OCI-M1 (cell line): ENCODE results near the gene VPS13D.

Source experiments
- DNase-seq: peaks from one replicate; lab custom pipeline; 2025; lab: John Stamatoyannopoulos, UW

The VPS13D gene

GRCh38 chr1:12407050-12407961, 177.5 kb downstream of the VPS13D start:
- DNase-seq = peak; percentile 69

DNA sequence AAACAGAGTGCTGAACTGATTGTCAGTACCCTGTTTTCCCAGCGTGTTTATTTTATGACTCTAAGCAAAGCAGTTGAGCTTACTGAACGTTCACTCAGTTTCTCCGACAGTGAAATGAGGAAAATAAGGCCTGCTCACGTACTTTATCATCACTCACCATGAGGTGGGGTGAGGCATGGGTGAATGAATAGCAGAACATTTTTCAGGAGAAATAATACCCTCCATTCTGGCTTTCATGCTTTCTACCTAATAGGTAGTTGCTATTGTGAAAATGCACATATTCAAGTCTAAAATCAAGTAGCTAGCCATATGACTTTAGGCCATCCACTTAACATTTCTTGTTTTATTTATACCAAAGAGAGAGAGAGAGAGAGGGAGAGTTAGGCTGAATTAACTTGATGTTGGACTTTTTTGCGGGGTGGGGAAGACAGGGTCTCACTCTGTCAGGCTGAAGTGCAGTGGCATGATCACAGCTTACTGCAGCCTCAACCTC, 178.2 kb downstream of the VPS13D start:
- no peak for DNase-seq

DNA sequence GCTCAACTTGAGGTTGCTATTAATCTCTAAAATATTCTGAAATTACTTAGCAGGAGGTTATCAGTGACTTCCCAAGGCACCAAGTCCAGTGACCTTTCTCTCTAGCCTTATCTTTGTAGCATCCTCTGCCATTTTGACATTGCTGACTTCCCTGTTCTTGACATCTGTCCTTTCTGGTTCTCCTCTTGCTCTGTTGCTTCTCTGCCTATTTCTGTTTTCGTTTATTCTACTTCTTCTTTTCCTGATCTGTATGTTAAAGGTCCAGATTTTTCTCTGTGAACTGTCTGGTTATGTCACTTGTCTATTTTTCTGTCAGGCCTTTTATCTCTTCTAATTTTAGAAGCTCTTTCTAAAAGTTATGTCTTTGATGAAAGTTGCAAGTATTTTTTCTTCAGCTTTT, 178.8 kb downstream of the VPS13D start:
- DNase-seq = peak; percentile 77

- no peak for DNase-seq
These were observed 179.9 kb downstream of the VPS13D start for GRCh38 chr1:12409681-12410080.

GRCh38 chr1:12410351-12410750, 180.5 kb downstream of the VPS13D start:
- DNase-seq = no peak

DNA sequence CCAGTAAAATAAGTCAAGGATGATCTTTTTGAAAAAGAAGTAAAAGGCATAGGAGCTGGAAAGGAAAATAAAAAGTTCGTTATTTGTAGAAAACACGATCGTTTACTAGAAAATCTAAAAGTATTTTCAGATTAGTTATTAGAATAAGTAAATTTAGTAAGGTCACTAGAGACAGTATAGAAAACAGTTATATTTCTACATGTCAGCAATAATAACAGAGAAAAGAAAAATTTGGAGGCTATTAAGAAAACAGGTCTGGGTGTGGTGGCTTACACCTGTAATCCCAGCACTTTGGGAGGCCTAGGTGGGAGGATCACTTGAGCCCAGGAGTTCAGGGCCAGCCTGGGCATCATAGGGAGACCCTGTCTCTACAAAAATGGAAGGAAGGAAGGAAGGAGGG, 181.3 kb downstream of the VPS13D start:
- no peak for DNase-seq

GRCh38 chr1:12411747-12412146, 181.9 kb downstream of the VPS13D start:
- DNase-seq = no peak

DNA sequence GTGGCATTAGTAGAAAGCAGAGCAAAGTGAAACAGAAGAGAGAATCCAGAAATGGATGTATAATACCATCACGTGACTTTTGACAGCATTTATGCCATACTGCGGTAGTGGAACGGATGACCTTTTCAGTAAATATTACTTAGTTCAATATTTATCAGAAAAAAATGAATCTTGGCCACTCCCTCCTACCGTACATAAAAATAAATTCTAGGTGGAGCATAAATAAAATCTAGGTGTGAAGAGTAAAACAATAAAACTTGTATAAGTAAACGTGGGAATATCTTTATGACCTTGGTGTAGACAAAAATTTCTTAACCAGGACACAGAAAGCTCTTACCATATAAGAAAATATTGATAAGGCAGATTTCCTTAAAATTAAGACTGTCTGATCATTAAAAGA, 182.6 kb downstream of the VPS13D start:
- DNase-seq = no peak

GRCh38 chr1:12413664-12414410, 184.0 kb downstream of the VPS13D start:
- no peak for DNase-seq

- no peak for DNase-seq
These were observed 184.7 kb downstream of the VPS13D start for GRCh38 chr1:12414444-12415018.

- DNase-seq = no peak
These were observed 185.2 kb downstream of the VPS13D start for GRCh38 chr1:12415038-12415466.

GRCh38 chr1:12416101-12416500, 186.3 kb downstream of the VPS13D start:
- no peak for DNase-seq

DNA sequence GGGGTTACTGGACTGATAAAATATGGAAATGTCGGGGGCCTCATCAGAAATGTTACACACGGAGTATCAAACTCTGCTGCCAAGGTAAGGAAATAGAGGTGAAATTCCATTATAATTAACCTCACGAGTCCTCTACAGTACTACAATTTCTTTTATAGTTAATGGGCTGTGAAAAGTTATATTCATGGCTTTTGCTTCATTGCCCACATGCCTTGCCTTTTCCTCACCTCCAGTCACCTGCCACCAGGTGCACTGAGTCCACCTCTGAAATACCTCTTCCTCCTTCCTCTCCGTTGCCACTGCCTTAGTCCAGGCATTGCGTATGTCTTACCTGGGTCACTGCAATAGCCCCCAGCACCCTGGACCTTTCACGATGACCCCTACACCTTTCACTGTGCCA, 186.9 kb downstream of the VPS13D start:
- DNase-seq = no peak

GRCh38 chr1:12417389-12417788, 187.6 kb downstream of the VPS13D start:
- no peak for DNase-seq

DNA sequence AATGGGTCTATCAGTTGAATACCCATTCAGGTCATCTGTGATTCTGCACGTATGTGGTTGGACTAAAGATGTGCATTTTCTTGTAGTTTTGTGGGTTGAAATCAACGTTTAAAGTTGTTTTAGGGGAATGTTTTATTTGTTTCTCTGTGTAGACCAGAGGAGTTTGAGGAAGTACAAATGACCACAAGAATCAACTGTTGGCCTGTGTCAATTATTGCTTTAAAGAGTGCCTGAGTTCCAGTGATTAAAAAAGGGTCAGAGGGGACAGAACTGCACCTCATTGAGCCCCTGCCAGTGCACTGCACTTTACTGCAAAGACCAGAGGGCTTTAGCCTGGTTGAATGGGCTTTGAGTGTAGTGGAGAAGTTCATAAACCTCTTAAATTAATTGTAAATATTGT, 190.3 kb downstream of the VPS13D start:
- DNase-seq = peak; percentile 80

- DNase-seq = peak; percentile 37
These were observed 192.7 kb downstream of the VPS13D start for GRCh38 chr1:12422488-12422887.

- DNase-seq = no peak
These were observed 194.3 kb downstream of the VPS13D start for GRCh38 chr1:12424087-12424529.

DNA sequence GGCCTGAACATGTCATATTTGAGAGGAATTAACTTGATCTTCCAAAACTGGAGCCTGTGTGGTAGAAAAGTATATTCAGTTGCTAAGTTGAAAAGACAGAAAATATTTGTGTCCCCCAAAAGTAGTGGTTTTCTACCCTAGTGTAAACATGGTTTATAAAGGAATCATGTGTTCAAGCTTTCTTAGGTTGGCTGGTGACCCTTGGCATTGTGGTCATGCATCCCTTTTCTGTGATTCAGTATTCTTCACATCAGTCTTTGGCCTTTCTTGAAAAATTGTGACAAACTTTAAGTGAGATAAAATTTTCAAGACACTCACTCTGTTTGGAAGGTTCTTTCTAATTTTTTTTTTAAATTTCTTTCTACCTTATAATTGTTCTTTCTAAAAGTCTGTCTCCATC, 195.0 kb downstream of the VPS13D start:
- DNase-seq = no peak

GRCh38 chr1:12426030-12426429, 196.2 kb downstream of the VPS13D start:
- DNase-seq = no peak

- DNase-seq = no peak
These were observed 198.5 kb downstream of the VPS13D start for GRCh38 chr1:12428334-12428733.

- no peak for DNase-seq
These were observed 200.7 kb downstream of the VPS13D start for GRCh38 chr1:12430525-12430924.

DNA sequence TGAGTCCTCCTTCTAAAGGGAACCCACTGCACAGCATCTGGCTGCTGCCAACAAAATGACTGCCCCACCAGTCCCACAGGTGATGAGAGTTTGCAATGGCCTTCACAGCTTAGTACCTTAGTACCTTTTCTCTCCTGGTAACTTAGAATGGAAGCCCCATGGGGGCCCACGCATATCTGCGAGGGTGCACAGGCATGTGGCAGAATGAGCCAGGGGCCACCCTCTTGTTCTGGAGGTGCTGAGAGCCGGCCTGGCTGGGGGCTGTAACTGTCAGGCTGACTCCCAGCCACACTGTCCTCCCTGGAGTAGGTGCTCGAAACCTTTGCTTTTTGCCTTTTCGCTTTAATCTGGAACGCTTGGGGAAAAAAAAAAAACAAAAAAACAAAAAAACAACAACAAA, 203.1 kb downstream of the VPS13D start:
- DNase-seq = no peak
